Neuronal stem cell (in vitro differentiated cells): Measurements from ENCODE around the gene RXFP1. TPM values are rescaled to one million over a fixed set of nuclear protein-coding genes. Genes with fewer than 3 reads are reported as not detected.

Experiments
- DNase-seq: peaks from one replicate; pipeline ENCODE4 v3.0.0-alpha.2; 2013; ENCODE audit warnings: low spot score
- H2AFZ ChIP-seq: one replicate; pipeline ENCODE4 v1.6.1; 2013; ENCODE audit warnings: mild to moderate bottlenecking, low read length, inconsistent platforms
- H2AK5ac ChIP-seq: 2 replicates; pipeline ENCODE4 v1.6.1; 2013; ENCODE audit warnings: low read depth, mild to moderate bottlenecking, inconsistent platforms, low read length, moderate library complexity, mixed read lengths
- H2BK120ac ChIP-seq: 2 replicates; pipeline ENCODE4 v1.6.1; 2013; ENCODE audit warnings: low read depth, mild to moderate bottlenecking, inconsistent platforms, low read length, moderate library complexity, mixed read lengths
- H2BK12ac ChIP-seq: one replicate; pipeline ENCODE4 v1.6.1; 2013; ENCODE audit warnings: low read length, inconsistent platforms
- H2BK15ac ChIP-seq: 2 replicates; pipeline ENCODE4 v1.6.1; 2013; ENCODE audit warnings: mild to moderate bottlenecking, low read length, inconsistent platforms, mixed read lengths
- H2BK5ac ChIP-seq: one replicate; pipeline ENCODE4 v1.6.1; 2013; ENCODE audit warnings: inconsistent platforms, mild to moderate bottlenecking, low read length, moderate library complexity
- H3K14ac ChIP-seq: one replicate; pipeline ENCODE4 v1.6.1; 2013; ENCODE audit warnings: low read length, inconsistent platforms
- H3K18ac ChIP-seq: 2 replicates; pipeline ENCODE4 v1.6.1; 2013; ENCODE audit warnings: low read length, inconsistent platforms
- H3K23ac ChIP-seq: 2 replicates; pipeline ENCODE4 v1.6.1; 2013; ENCODE audit warnings: low read depth, mild to moderate bottlenecking, mixed read lengths, low read length, inconsistent platforms; ENCODE audit not compliant: poor library complexity
- H3K27ac ChIP-seq: replicated peaks from 3 replicates; pipeline ENCODE4 v1.5.1; 2013; ENCODE audit warnings: low read length, inconsistent platforms
- H3K27me3 ChIP-seq, 3 experiments: 2 replicates each; pipeline ENCODE4 v1.6.1; 2013; ENCODE audit warnings: low read length in 3 of 3, mild to moderate bottlenecking in 2 of 3, inconsistent platforms in 1 of 3, low read depth in 1 of 3, mixed read lengths in 1 of 3, moderate library complexity in 1 of 3; ENCODE audit not compliant: control insufficient read depth in 3 of 3, insufficient read depth in 3 of 3
- H3K36me3 ChIP-seq, 2 donors: replicated peaks in 1 of 2; 2 replicates each; pipeline ENCODE4 v1.6.1; 2013; ENCODE audit warnings: low read length in 2 of 2; ENCODE audit not compliant: control insufficient read depth in 2 of 2, insufficient read depth in 2 of 2
- H3K4ac ChIP-seq: 2 replicates; pipeline ENCODE4 v1.6.1; 2013; ENCODE audit warnings: inconsistent platforms, mild to moderate bottlenecking, low read length, moderate library complexity
- H3K4me1 ChIP-seq, 2 donors: 1 replicate in 1 of 2; 2 replicates in 1 of 2; pipeline ENCODE4 v1.6.1; 2013; ENCODE audit warnings: low read length in 2 of 2, low read depth in 1 of 2; ENCODE audit not compliant: control insufficient read depth in 2 of 2, insufficient read depth in 1 of 2
- H3K4me2 ChIP-seq: one replicate; pipeline ENCODE4 v1.6.1; 2013; ENCODE audit warnings: mild to moderate bottlenecking, low read length, inconsistent platforms; ENCODE audit not compliant: insufficient read depth, poor library complexity, severe bottlenecking
- H3K4me3 ChIP-seq, 2 donors: 2 replicates each; pipeline ENCODE4 v1.5.1; 2013; ENCODE audit warnings: low read length in 2 of 2, mild to moderate bottlenecking in 2 of 2, inconsistent platforms in 1 of 2, moderate library complexity in 1 of 2
- H3K79me1 ChIP-seq: one replicate; pipeline ENCODE4 v1.6.1; 2013; ENCODE audit warnings: low read depth, mild to moderate bottlenecking, inconsistent platforms, low read length, moderate library complexity
- H3K9ac ChIP-seq: one replicate; pipeline ENCODE4 v1.6.1; 2013; ENCODE audit warnings: mild to moderate bottlenecking, low read depth, low read length, inconsistent platforms; ENCODE audit not compliant: poor library complexity
- H3K9me3 ChIP-seq, 2 donors: replicated peaks in 1 of 2; 2 replicates each; pipeline versions ENCODE3 to v1.6.1; 2013; ENCODE audit warnings: low read length in 2 of 2, mild to moderate bottlenecking in 2 of 2, inconsistent platforms in 1 of 2, low read depth in 1 of 2, mixed read lengths in 1 of 2, moderate library complexity in 1 of 2; ENCODE audit not compliant: control insufficient read depth in 2 of 2, insufficient read depth in 1 of 2
- H4K8ac ChIP-seq: one replicate; pipeline ENCODE4 v1.6.1; 2013; ENCODE audit warnings: low read depth, mild to moderate bottlenecking, inconsistent platforms, low read length, moderate library complexity
- H4K91ac ChIP-seq: one replicate; pipeline ENCODE4 v1.6.1; 2013; ENCODE audit warnings: low read length, low read depth, mild to moderate bottlenecking, inconsistent platforms; ENCODE audit not compliant: poor library complexity
- WGBS, 2 donors: extraction: QIAGEN DNeasy Blood & Tissue Kit; methylation state at CpG; one replicate each; pipeline ENCODE4 v1.1.7; 2013; ENCODE audit warnings: missing lambda C conversion rate in 2 of 2, mixed read lengths in 1 of 2; ENCODE audit not compliant: insufficient read length in 2 of 2, insufficient replicate concordance in 1 of 2; ENCODE audit errors: extremely low coverage in 2 of 2; 5-methylcytosine and 5-hydroxymethylcytosine counted together
- polyA plus RNA-seq, 2 experiments: library from polyadenylated mRNA; stranded (reverse); fragments of 200-250 nt; gene quantifications; one replicate each; pipeline ENCODE4 v1.2.3, GENCODE V29; 2013

RXFP1 gene
- polyA plus RNA-seq (2013, experiment 1 of 2), result not detected
- polyA plus RNA-seq (2013, experiment 2 of 2), result not detected

DNA sequence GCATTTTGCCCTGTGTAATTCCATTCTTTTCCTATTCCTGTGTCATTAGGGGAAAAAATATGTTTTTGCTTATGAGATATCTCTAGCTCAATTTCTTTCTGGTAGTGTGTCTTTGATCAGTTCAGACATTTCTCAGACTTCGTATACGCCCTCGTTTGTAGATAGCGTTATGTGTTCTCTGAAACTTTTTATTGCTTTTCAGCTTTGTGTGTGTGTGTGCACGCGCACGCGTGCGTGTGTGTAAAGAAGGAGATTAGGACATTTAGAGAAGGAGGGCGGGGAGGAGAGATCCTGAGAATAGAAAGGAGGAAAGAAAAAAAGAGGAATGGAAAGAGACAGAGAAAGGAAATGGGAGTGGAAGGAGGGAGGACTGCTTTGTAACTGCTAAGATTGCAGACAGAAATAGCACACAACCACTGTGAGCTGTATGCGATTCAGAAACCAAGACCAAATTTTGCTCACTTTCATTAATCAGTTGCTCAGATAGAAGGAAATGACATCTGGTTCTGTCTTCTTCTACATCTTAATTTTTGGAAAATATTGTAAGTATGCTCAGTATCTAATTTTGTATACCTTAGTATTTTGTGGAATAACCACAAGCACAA, at the start of gene RXFP1:
Gene RXFP1, plus strand, starts transcription at position 399 of the 605 bp plus-strand sequence. Its CDS starts 95 bp downstream, at position 494.
- no peaks in the 10 kb centered on the region for H3K9me3 ChIP-seq
- no peak within 1 kb of the TSS for H3K4me2 ChIP-seq
- DNase-seq, result no peak
- no peak within 1 kb of the TSS for H2AFZ ChIP-seq
- H3K4me3 ChIP-seq, result no peak within 1 kb of the TSS
- H4K91ac ChIP-seq, result no peak within 1 kb of the TSS
- H3K23ac ChIP-seq, result no peak within 1 kb of the TSS
- H3K27ac ChIP-seq, result no peak within 1 kb of the TSS
- no peak within 1 kb of the TSS for H2BK15ac ChIP-seq
- H3K4ac ChIP-seq, result no peak within 1 kb of the TSS
- no peak within 1 kb of the TSS for H4K8ac ChIP-seq
- no peaks in the 10 kb centered on the region for H3K36me3 ChIP-seq
- WGBS, 2 donors, result no CpG with 5 or more reads among the region's 11 CpGs
- H3K27me3 ChIP-seq, result no peaks in the 10 kb centered on the region
- H3K14ac ChIP-seq, result no peak within 1 kb of the TSS
- no peak within 1 kb of the TSS for H2BK5ac ChIP-seq
- no peaks in the 10 kb centered on the region for H3K4me1 ChIP-seq
- no peak within 1 kb of the TSS for H2AK5ac ChIP-seq
- no peak within 1 kb of the TSS for H3K18ac ChIP-seq
- H2BK120ac ChIP-seq, result no peak within 1 kb of the TSS
- no peak within 1 kb of the TSS for H3K9ac ChIP-seq
- no peak within 1 kb of the TSS for H2BK12ac ChIP-seq
- H3K79me1 ChIP-seq, result no peaks in the 10 kb centered on the region

DNA sequence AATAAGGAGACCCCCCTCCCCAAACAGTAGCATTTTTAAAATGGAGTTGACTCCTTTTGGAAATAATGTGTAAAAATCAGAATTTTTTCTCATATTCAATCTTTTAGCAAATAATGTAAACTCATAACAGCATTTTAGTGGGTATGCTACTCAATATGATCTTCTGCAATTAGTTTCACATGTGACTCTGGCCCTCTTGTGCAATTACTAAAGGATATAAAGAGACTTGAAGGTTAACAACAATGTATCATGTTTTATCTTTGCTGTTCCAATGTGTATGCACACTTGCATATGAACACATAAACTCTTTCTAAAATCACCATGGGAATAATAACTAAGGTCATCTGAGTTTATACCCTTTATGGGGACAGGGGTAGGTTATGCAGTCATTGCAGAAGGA, 39.9 kb upstream of the RXFP1 start:
- Histone ChIP-seq H3K14ac (no peak overlapping the region), H3K4me1 (no peaks in the 10 kb centered on the region), H3K9ac (no peak overlapping the region), H3K4me2 (no peak overlapping the region), H3K4me3 (no peak overlapping the region), H3K18ac (no peak overlapping the region), H3K9me3 (no peaks in the 10 kb centered on the region), H4K8ac (no peak overlapping the region), H2BK12ac (no peak overlapping the region), H2BK120ac (no peak overlapping the region), H3K23ac (no peak overlapping the region), H2BK5ac (no peak overlapping the region), H2AK5ac (no peak overlapping the region), H2BK15ac (no peak overlapping the region), H3K4ac (no peak overlapping the region), H2AFZ (no peak overlapping the region), H3K79me1 (no peaks in the 10 kb centered on the region), H3K27me3 (no peaks in the 10 kb centered on the region), H3K27ac (no peak overlapping the region), H3K36me3 (no peaks in the 10 kb centered on the region), H4K91ac (no peak overlapping the region)
- no peak for DNase-seq

DNA sequence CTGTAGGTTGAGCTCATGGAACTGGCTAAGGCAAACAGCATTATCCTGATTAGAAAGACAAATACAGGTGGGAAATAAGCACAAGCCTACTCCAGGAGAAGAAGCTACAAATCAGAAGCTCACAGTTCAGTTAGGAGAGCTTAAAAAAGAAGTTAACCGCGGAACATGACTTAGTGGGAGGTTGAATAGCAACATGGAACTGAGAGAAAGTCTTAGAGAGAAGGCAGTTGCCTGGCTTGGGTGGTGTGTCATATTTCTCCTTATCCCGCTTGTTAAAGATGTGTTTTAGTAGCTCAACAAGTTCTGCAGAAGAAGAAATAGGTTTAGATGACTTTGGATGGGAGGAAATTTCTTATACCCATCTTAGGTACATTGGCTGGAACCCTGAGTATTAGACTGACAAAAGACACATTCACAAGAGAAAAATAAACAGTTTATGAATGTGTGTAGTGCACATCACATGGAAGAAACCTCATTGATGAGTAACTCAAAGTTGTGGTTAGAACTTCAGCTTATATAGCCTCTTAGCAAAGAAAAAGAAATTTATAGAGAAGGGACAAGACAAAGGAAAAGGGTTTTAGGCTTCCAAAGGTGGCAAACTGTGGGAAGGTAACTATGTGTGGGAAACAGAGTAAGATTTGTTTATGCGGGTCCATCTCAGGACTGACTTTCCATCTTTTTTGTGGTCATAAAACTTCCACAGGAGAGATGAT, 37.4 kb upstream of the RXFP1 start:
- H3K9ac ChIP-seq, result no peak overlapping the region
- no peak overlapping the region for H2BK120ac ChIP-seq
- no peaks in the 10 kb centered on the region for H3K36me3 ChIP-seq
- H3K4ac ChIP-seq, result no peak overlapping the region
- no peak overlapping the region for H3K23ac ChIP-seq
- no peak overlapping the region for H2BK12ac ChIP-seq
- no peak overlapping the region for H4K8ac ChIP-seq
- no peaks in the 10 kb centered on the region for H3K4me1 ChIP-seq
- H3K27me3 ChIP-seq, result no peaks in the 10 kb centered on the region
- DNase-seq, result no peak
- H3K9me3 ChIP-seq, result no peaks in the 10 kb centered on the region
- no peak overlapping the region for H3K14ac ChIP-seq
- H3K79me1 ChIP-seq, result no peaks in the 10 kb centered on the region
- H3K27ac ChIP-seq, result no peak overlapping the region
- H3K18ac ChIP-seq, result no peak overlapping the region
- H2BK15ac ChIP-seq, result no peak overlapping the region
- no peak overlapping the region for H3K4me2 ChIP-seq
- H2AK5ac ChIP-seq, result no peak overlapping the region
- no peak overlapping the region for H4K91ac ChIP-seq
- WGBS, 2 donors, result no CpG with 5 or more reads among the region's 4 CpGs
- no peak overlapping the region for H2BK5ac ChIP-seq
- H3K4me3 ChIP-seq, result no peak overlapping the region
- no peak overlapping the region for H2AFZ ChIP-seq

DNA sequence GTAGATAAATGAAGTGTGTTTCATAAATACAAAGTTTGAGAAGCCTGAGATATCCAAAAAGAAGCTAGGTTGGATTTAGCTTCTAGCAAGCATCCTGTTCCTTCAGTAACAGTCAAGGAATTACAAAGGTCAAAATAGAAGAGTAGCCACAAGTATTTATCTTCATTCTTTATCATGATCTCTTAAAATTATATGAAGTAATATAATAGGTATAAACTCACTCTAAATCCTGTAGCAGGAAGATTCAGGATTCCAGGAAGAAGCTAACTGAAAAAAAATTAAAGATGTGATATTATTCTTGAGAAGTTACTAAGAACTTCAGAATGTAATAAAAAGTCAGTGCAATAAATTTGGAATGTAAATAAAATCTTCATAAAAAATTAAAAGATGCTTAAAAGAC, 31.1 kb upstream of the RXFP1 start:
- no peaks in the 10 kb centered on the region for H3K36me3 ChIP-seq
- no peak overlapping the region for H2AFZ ChIP-seq
- H4K91ac ChIP-seq, result no peak overlapping the region
- no peak overlapping the region for H2BK5ac ChIP-seq
- H2BK15ac ChIP-seq, result no peak overlapping the region
- H3K4me2 ChIP-seq, result no peak overlapping the region
- H3K14ac ChIP-seq, result no peak overlapping the region
- H2AK5ac ChIP-seq, result no peak overlapping the region
- H3K4me1 ChIP-seq, result no peaks in the 10 kb centered on the region
- H2BK12ac ChIP-seq, result no peak overlapping the region
- no peak overlapping the region for H3K27ac ChIP-seq
- no peak for DNase-seq
- H3K18ac ChIP-seq, result no peak overlapping the region
- H3K23ac ChIP-seq, result no peak overlapping the region
- no peak overlapping the region for H3K9ac ChIP-seq
- no peaks in the 10 kb centered on the region for H3K9me3 ChIP-seq
- no peak overlapping the region for H3K4me3 ChIP-seq
- H3K79me1 ChIP-seq, result no peaks in the 10 kb centered on the region
- H2BK120ac ChIP-seq, result no peak overlapping the region
- no peaks in the 10 kb centered on the region for H3K27me3 ChIP-seq
- no peak overlapping the region for H3K4ac ChIP-seq
- H4K8ac ChIP-seq, result no peak overlapping the region
